HEK293 (cell line): ENCODE results near the gene PDXK.

Experiments
- CTCF ChIA-PET: fragments of 350-600 bp; formaldehyde crosslinking; extraction: SDS; loops from one replicate; lab custom pipeline; 2021; ENCODE audit warnings: antibody characterized with exemption; lab: Yijun Ruan, JAX
- POLR2A ChIA-PET: fragments of 300-600 bp; formaldehyde crosslinking; extraction: SDS; loops from one replicate; lab custom pipeline; 2020; ENCODE audit warnings: antibody characterized with exemption, inconsistent platforms; lab: Yijun Ruan, JAX
- H3K27ac ChIP-seq: fragments of 200-500 bp; sonication (Bioruptor generic); 2 replicates; pipeline ENCODE4 v1.5.1; 2014; ENCODE audit warnings: low read depth, low read length, control low read depth, inconsistent platforms; ENCODE audit errors: extremely low read depth
- H3K36me3 ChIP-seq, 2 experiments: fragments of 200-500 bp in 1 of 2; sonication (Bioruptor generic) in 1 of 2; 1 replicate in 1 of 2; 2 replicates in 1 of 2; pipeline ENCODE4 v1.5.1; 2014 to 2017; ENCODE audit warnings: inconsistent platforms in 2 of 2, low read length in 2 of 2; ENCODE audit not compliant: control insufficient read depth in 2 of 2, insufficient read depth in 1 of 2
- H3K4me1 ChIP-seq: fragments of 200-500 bp; sonication (Bioruptor generic); 2 replicates; pipeline ENCODE4 v1.5.1; 2014; ENCODE audit warnings: mild to moderate bottlenecking, low read length, inconsistent platforms; ENCODE audit not compliant: control insufficient read depth, insufficient read depth
- H3K4me3 ChIP-seq: 2 replicates; pipeline ENCODE4 v1.5.1; 2011; ENCODE audit warnings: low read depth, mild to moderate bottlenecking, control low read depth, low read length, moderate library complexity
- H3K9me3 ChIP-seq: fragments of 200-500 bp; sonication (Bioruptor generic); 2 replicates; pipeline ENCODE4 v1.5.1; 2014; ENCODE audit warnings: low read depth, low read length, inconsistent platforms; ENCODE audit not compliant: control insufficient read depth, insufficient read depth
- MEIS1 ChIP-seq: sonication (generic); formaldehyde crosslinking; IDR thresholded peaks from 2 replicates; pipeline ENCODE4 v1.8.1; 2022; ENCODE audit warnings: missing genetic modification reagents, mild to moderate bottlenecking, borderline replicate concordance
- PRDM10 ChIP-seq: fragments of 450-650 bp; formaldehyde crosslinking; IDR thresholded peaks from 2 replicates; pipeline ENCODE4 v1.5.1; 2016; ENCODE audit warnings: missing biosample characterization, missing genetic modification characterization
- TRIM28 ChIP-seq: IDR thresholded peaks from 2 replicates; pipeline ENCODE4 v1.6.1; 2011; ENCODE audit warnings: low read length, control low read depth, borderline replicate concordance
- ZBTB21 ChIP-seq: fragments of 450-650 bp; formaldehyde crosslinking; IDR thresholded peaks from 2 replicates; pipeline ENCODE4 v1.5.1; 2017; ENCODE audit warnings: missing biosample characterization, missing genetic modification characterization
- ZBTB26 ChIP-seq: fragments of 450-650 bp; formaldehyde crosslinking; optimal IDR thresholded peaks from 2 replicates; pipeline ENCODE3; 2016; ENCODE audit warnings: missing biosample characterization, mild to moderate bottlenecking, missing genetic modification characterization
- ZFP3 ChIP-seq: fragments of 450-650 bp; formaldehyde crosslinking; IDR thresholded peaks from 2 replicates; pipeline ENCODE4 v1.5.1; 2016; ENCODE audit warnings: low read depth, missing biosample characterization, missing genetic modification characterization
- ZIC2 ChIP-seq: fragments of 450-650 bp; formaldehyde crosslinking; IDR thresholded peaks from 2 replicates; pipeline ENCODE4 v1.5.1; 2016; ENCODE audit warnings: missing biosample characterization, missing genetic modification characterization
- ZNF140 ChIP-seq: fragments of 450-650 bp; formaldehyde crosslinking; IDR thresholded peaks from 2 replicates; pipeline ENCODE4 v1.5.1; 2016; ENCODE audit warnings: missing biosample characterization, missing genetic modification characterization
- ZNF148 ChIP-seq: fragments of 450-650 bp; formaldehyde crosslinking; IDR thresholded peaks from 2 replicates; pipeline ENCODE4 v1.5.0; 2017; ENCODE audit warnings: missing biosample characterization, missing genetic modification characterization, borderline replicate concordance
- ZNF16 ChIP-seq: fragments of 450-650 bp; formaldehyde crosslinking; IDR thresholded peaks from 2 replicates; pipeline ENCODE4 v1.5.1; 2016; ENCODE audit warnings: low read depth, missing biosample characterization, missing genetic modification characterization
- ZNF18 ChIP-seq: fragments of 450-650 bp; formaldehyde crosslinking; IDR thresholded peaks from 2 replicates; pipeline ENCODE4 v1.5.1; 2016; ENCODE audit warnings: missing biosample characterization, missing genetic modification characterization
- ZNF23 ChIP-seq: fragments of 450-650 bp; formaldehyde crosslinking; IDR thresholded peaks from 2 replicates; pipeline ENCODE4 v1.5.1; 2016; ENCODE audit warnings: missing biosample characterization, missing genetic modification characterization, borderline replicate concordance
- ZNF341 ChIP-seq: fragments of 450-650 bp; formaldehyde crosslinking; IDR thresholded peaks from 2 replicates; pipeline ENCODE4; 2016; ENCODE audit warnings: low read depth, missing biosample characterization, missing genetic modification characterization
- ZNF510 ChIP-seq: fragments of 450-650 bp; formaldehyde crosslinking; IDR thresholded peaks from 2 replicates; pipeline ENCODE4 v1.5.1; 2018; ENCODE audit warnings: mild to moderate bottlenecking, missing genetic modification characterization, missing biosample characterization; ENCODE audit not compliant: insufficient replicate concordance
- ZNF747 ChIP-seq: fragments of 450-650 bp; formaldehyde crosslinking; IDR thresholded peaks from 2 replicates; pipeline ENCODE4 v1.5.1; 2016; ENCODE audit warnings: missing biosample characterization, missing genetic modification characterization
- ZNF785 ChIP-seq: fragments of 450-650 bp; formaldehyde crosslinking; IDR thresholded peaks from 2 replicates; pipeline ENCODE4 v1.5.1; 2016; ENCODE audit warnings: missing biosample characterization, missing genetic modification characterization
- ZNF830 ChIP-seq: fragments of 450-650 bp; IDR thresholded peaks from 2 replicates; pipeline ENCODE4 v1.5.0; 2018; ENCODE audit warnings: missing biosample characterization, missing genetic modification characterization, low read depth, mild to moderate bottlenecking, moderate library complexity
- ZSCAN30 ChIP-seq: fragments of 450-650 bp; IDR thresholded peaks from 2 replicates; pipeline ENCODE4 v1.5.1; 2018; ENCODE audit warnings: missing biosample characterization, mild to moderate bottlenecking, missing genetic modification characterization, moderate library complexity
- TF ChIP-seq, protein P1 (sequence below): fragments of 450-650 bp; formaldehyde crosslinking; IDR thresholded peaks from 2 replicates; pipeline ENCODE4 v1.5.1; 2016; ENCODE audit warnings: missing biosample characterization, missing genetic modification characterization

Gene PDXK

GRCh38 chr21:43691086-43691795 is 27.7 kb upstream of the PDXK start (continued):
- TF ChIP-seq ZNF23 (tag by site-specific recombination) (no peak), ZNF140 (tag by site-specific recombination) (no peak), ZNF510 (no peak), ZNF16 (tag by site-specific recombination) (no peak)
- TF ChIP-seq, all 188 proteins: peak for 0

DNA sequence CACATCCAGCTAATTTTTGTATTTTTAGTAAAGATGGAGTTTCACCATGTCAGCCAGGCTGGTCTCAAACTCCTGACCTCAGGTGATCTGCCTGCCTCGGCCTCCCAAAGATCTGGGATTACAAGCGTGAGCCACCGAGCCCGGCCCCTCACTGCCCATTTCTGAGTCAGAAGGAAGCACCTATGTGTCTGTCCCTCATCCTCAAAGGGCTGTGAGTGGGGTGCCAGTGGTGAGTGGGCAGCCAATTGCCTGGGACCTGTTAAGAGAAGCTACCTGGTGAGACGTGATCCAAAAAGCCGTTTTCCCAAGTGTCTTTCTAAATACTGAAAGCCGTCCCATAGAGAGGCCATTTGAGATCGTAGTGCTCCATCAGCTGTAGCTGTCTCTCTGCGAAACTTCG is 27.1 kb upstream of the PDXK start:
- Histone ChIP-seq H3K27ac (peak overlapping the region; percentile 11; the same call in 1 of the 2 replicates), H3K4me3 (no peak overlapping the region), H3K36me3 (peaks cover 37 to 93% of the 10 kb centered on the region in 2 experiments), H3K9me3 (no peaks in the 10 kb centered on the region), H3K4me1 (no peaks in the 10 kb centered on the region)
- CTCF ChIA-PET, result interaction anchor here (0.7 kb wide), 1 partner anchor 1347 kb away, joined by 3 read pairs; no protein-coding TSS in a partner anchor
- TF ChIP-seq ZNF785 (tag by site-specific recombination), result no peak
- TF ChIP-seq ZNF341, result no peak
- TF ChIP-seq TRIM28, result no peak
- TF ChIP-seq PRDM10 (tag by site-specific recombination), result no peak
- TF ChIP-seq ZBTB21 (tag by site-specific recombination), result no peak
- TF ChIP-seq ZNF148 (tag by site-specific recombination), result no peak
- no peak for TF ChIP-seq MEIS1 (CRISPR knock-in tag)
- TF ChIP-seq ZNF830 (tag by site-specific recombination), result no peak
- no peak for TF ChIP-seq ZNF18 (tag by site-specific recombination)
- TF ChIP-seq ZBTB26, result no peak
- no peak for TF ChIP-seq ZFP3 (tag by site-specific recombination)
- TF ChIP-seq, protein P1, sequence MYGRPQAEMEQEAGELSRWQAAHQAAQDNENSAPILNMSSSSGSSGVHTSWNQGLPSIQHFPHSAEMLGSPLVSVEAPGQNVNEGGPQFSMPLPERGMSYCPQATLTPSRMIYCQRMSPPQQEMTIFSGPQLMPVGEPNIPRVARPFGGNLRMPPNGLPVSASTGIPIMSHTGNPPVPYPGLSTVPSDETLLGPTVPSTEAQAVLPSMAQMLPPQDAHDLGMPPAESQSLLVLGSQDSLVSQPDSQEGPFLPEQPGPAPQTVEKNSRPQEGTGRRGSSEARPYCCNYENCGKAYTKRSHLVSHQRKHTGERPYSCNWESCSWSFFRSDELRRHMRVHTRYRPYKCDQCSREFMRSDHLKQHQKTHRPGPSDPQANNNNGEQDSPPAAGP, result no peak
- no peak for TF ChIP-seq ZSCAN30 (tag by site-specific recombination)
- TF ChIP-seq ZIC2, result no peak
- TF ChIP-seq ZNF747 (tag by site-specific recombination), result no peak
- POLR2A ChIA-PET, result interaction anchor here (0.7 kb wide), 1 partner anchor 80 kb away, joined by 3 read pairs; no protein-coding TSS in a partner anchor
